OCI-LY7 (cell line): ENCODE measurements around the gene NOXA1.

Experiments
- CTCF ChIP-seq: fragments of 200-600 bp; sonication (generic); conservative IDR thresholded peaks from 2 replicates; pipeline ENCODE4 v1.5.1; 2014; ENCODE audit warnings: mild to moderate bottlenecking, antibody characterized with exemption, low read length, moderate library complexity, mixed read lengths
- EZH2phosphoT487 ChIP-seq: fragments of 200-600 bp; sonication (generic); IDR thresholded peaks from 2 replicates; pipeline ENCODE4 v1.6.1; 2018; ENCODE audit warnings: low read depth, borderline replicate concordance, mild to moderate bottlenecking, mixed run types, antibody characterized with exemption, low read length, moderate library complexity, mixed read lengths

- no peak for TF ChIP-seq CTCF
- TF ChIP-seq EZH2phosphoT487 = no peak
Measured at GRCh38 chr9:137449081-137449844, 26.1 kb downstream of the NOXA1 start.
